ENCODE measurements around the gene ITGB8.

GRCh38 chr7:20456701-20457100, 126.0 kb downstream of the ITGB8 start:
- TF ChIP-seq, protein P1, sequence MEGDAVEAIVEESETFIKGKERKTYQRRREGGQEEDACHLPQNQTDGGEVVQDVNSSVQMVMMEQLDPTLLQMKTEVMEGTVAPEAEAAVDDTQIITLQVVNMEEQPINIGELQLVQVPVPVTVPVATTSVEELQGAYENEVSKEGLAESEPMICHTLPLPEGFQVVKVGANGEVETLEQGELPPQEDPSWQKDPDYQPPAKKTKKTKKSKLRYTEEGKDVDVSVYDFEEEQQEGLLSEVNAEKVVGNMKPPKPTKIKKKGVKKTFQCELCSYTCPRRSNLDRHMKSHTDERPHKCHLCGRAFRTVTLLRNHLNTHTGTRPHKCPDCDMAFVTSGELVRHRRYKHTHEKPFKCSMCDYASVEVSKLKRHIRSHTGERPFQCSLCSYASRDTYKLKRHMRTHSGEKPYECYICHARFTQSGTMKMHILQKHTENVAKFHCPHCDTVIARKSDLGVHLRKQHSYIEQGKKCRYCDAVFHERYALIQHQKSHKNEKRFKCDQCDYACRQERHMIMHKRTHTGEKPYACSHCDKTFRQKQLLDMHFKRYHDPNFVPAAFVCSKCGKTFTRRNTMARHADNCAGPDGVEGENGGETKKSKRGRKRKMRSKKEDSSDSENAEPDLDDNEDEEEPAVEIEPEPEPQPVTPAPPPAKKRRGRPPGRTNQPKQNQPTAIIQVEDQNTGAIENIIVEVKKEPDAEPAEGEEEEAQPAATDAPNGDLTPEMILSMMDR (IDR thresholded peaks at IDR 0.05; ENCODE audit: low read depth, low read length, missing input control), result no peak
- no peak for TF ChIP-seq MAX (IDR thresholded peaks at IDR 0.05)
- TF ChIP-seq JUND (IDR thresholded peaks at IDR 0.05), result no peak
- TF ChIP-seq, protein P2, sequence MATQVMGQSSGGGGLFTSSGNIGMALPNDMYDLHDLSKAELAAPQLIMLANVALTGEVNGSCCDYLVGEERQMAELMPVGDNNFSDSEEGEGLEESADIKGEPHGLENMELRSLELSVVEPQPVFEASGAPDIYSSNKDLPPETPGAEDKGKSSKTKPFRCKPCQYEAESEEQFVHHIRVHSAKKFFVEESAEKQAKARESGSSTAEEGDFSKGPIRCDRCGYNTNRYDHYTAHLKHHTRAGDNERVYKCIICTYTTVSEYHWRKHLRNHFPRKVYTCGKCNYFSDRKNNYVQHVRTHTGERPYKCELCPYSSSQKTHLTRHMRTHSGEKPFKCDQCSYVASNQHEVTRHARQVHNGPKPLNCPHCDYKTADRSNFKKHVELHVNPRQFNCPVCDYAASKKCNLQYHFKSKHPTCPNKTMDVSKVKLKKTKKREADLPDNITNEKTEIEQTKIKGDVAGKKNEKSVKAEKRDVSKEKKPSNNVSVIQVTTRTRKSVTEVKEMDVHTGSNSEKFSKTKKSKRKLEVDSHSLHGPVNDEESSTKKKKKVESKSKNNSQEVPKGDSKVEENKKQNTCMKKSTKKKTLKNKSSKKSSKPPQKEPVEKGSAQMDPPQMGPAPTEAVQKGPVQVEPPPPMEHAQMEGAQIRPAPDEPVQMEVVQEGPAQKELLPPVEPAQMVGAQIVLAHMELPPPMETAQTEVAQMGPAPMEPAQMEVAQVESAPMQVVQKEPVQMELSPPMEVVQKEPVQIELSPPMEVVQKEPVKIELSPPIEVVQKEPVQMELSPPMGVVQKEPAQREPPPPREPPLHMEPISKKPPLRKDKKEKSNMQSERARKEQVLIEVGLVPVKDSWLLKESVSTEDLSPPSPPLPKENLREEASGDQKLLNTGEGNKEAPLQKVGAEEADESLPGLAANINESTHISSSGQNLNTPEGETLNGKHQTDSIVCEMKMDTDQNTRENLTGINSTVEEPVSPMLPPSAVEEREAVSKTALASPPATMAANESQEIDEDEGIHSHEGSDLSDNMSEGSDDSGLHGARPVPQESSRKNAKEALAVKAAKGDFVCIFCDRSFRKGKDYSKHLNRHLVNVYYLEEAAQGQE (IDR thresholded peaks at IDR 0.05), result no peak
- TF ChIP-seq TAF1 (conservative IDR thresholded peaks at IDR 0.05), result no peak
- TF ChIP-seq YY1 (IDR thresholded peaks at IDR 0.05), result no peak
- TF ChIP-seq ATF3 (IDR thresholded peaks at IDR 0.05), result no peak
- no peak for TF ChIP-seq RAD21 (IDR thresholded peaks at IDR 0.05)
- no peak for TF ChIP-seq EGR1 (IDR thresholded peaks at IDR 0.05; ENCODE audit: low read depth in 2 of 2)
- no peak for TF ChIP-seq SP1 (IDR thresholded peaks at IDR 0.05)
- no peak for TF ChIP-seq HNF4A (conservative IDR thresholded peaks at IDR 0.05)
